Caco-2 (cell line): ENCODE data around the gene IPO13. TPM values are rescaled to one million over a fixed set of nuclear protein-coding genes. Genes with fewer than 3 reads are reported as not detected.

Source experiments
- BruUV-seq: library from RNA; stranded (reverse); fragments of 400-500 nt; replicated peaks from 2 replicates; lab custom pipeline; 2021; lab: Mats Ljungman, UMichigan
- CTCF ChIA-PET: fragments of 300-600 bp; sonication (Branson Sonifier 250); formaldehyde crosslinking; loops from one replicate; lab custom pipeline; 2022; ENCODE audit warnings: antibody characterized with exemption; lab: Charles Lee
- POLR2A ChIA-PET: fragments of 300-600 bp; sonication (Branson Sonifier 250); formaldehyde crosslinking; loops from one replicate; lab custom pipeline; 2022; ENCODE audit warnings: antibody characterized with exemption; lab: Charles Lee
- DNase-seq, 2 experiments: peaks; one replicate each; pipeline versions ENCODE4 v3.0.0 to v3.0.0-alpha.2; 2020 to 2022
- H3K27me3 ChIP-seq: replicated peaks from 2 replicates; pipeline ENCODE4 v1.6.0; 2011; ENCODE audit warnings: low read length; ENCODE audit not compliant: control insufficient read depth, insufficient read depth
- H3K36me3 ChIP-seq: 2 replicates; pipeline ENCODE4 v1.5.1; 2011; ENCODE audit warnings: low read length; ENCODE audit not compliant: control insufficient read depth, insufficient read depth
- H3K4me1 ChIP-seq: fragments of 250-450 bp; sonication (Bioruptor Pico); 2 replicates; pipeline ENCODE4 v1.5.1; 2020; ENCODE audit warnings: mild to moderate bottlenecking
- H3K4me3 ChIP-seq: 2 replicates; pipeline ENCODE4 v1.5.1; 2011; ENCODE audit warnings: low read depth, mild to moderate bottlenecking, control low read depth, low read length
- H3K9me3 ChIP-seq: fragments of 250-450 bp; sonication (Bioruptor Pico); 2 replicates; pipeline ENCODE4 v1.5.1; 2020; ENCODE audit warnings: mild to moderate bottlenecking, moderate library complexity
- H3K27ac Mint-ChIP-seq: one replicate; pipeline ENCODE4 v1.8.0; 2022; ENCODE audit warnings: mixed read lengths; ENCODE audit not compliant: unreplicated experiment
- H3K27me3 Mint-ChIP-seq: one replicate; pipeline ENCODE4 v1.8.0; 2022; ENCODE audit warnings: mixed read lengths; ENCODE audit not compliant: insufficient read depth, unreplicated experiment
- H3K36me3 Mint-ChIP-seq: one replicate; pipeline ENCODE4 v1.8.0; 2022; ENCODE audit warnings: mild to moderate bottlenecking, mixed read lengths; ENCODE audit not compliant: insufficient read depth, unreplicated experiment
- H3K4me1 Mint-ChIP-seq: one replicate; pipeline ENCODE4 v1.8.0; 2022; ENCODE audit warnings: low read depth, mixed read lengths; ENCODE audit not compliant: unreplicated experiment
- H3K4me3 Mint-ChIP-seq: one replicate; pipeline ENCODE4 v1.8.0; 2022; ENCODE audit warnings: mild to moderate bottlenecking, moderate library complexity, mixed read lengths; ENCODE audit not compliant: unreplicated experiment
- H3K9me3 Mint-ChIP-seq: one replicate; pipeline ENCODE4 v1.8.0; 2022; ENCODE audit warnings: mixed read lengths; ENCODE audit not compliant: unreplicated experiment
- intact Hi-C: fragments of 100-400 bp; cut with micrococcal nuclease; formaldehyde crosslinking; loops from one replicate; pipeline ENCODE4 v1.10.0; 2022; ENCODE audit not compliant: unreplicated experiment
- total RNA-seq: library from RNA; stranded (reverse); gene quantifications from 2 replicates; pipeline ENCODE4 v1.2.3, GENCODE V29; 2022
- TF ChIP-seq, protein P1 (sequence below), 2 experiments: fragments of 200-600 bp in 1 of 2; IDR thresholded peaks; 1 replicate in 1 of 2; 2 replicates in 1 of 2; pipeline versions ENCODE4 v1.5.1 to v1.8.0; 2011 to 2022; ENCODE audit warnings: antibody characterized with exemption in 1 of 2, control low read depth in 1 of 2, inconsistent platforms in 1 of 2, low read depth in 1 of 2, low read length in 1 of 2, mild to moderate bottlenecking in 1 of 2, moderate library complexity in 1 of 2; ENCODE audit not compliant: insufficient read depth in 1 of 2, severe bottlenecking in 1 of 2, unreplicated experiment in 1 of 2

IPO13 gene
- total RNA-seq, 1 experiment from 2014 or later, result 14.1 TPM

DNA sequence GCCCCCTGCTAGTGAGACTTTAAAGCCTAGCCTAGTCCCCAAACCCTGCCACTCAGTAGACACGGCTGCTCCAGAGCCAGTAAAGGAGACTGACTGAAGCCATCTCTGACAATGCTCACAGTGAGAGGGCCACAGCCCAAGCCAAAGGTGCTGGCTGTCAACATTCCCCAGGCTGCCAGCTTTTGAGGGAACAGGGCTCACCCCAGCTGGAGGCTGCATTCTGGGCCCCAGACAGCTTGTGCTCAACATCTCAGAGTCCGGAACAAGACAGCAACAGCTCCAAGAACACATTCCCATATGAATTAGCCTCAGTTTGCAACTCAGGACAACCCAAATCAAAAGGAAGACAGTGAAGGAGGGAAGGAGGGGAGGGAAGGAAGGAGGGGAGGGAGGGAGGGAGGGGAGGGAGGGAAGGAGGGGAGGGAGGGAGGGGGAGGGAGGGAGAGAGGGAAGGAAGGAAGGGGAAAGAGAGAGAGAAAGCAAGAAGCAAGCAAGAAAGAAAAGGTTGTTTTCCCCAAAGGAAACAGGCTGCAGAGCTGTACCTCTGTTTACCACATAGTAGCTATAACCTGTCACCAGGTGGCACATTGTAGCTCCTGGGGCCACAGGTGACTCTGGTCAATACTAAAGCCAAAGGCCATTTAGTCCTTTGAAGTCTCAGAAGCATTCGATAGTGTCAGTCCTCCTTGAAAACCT, 7.7 kb upstream of the IPO13 start:
- Histone ChIP-seq H3K36me3 (no peaks in the 10 kb centered on the region), H3K27me3 (no peaks in the 10 kb centered on the region), H3K9me3 (no peaks in the 10 kb centered on the region), H3K4me3 (no peak overlapping the region), H3K4me1 (peaks cover 9% of the 10 kb centered on the region)
- CTCF ChIA-PET, result interaction anchor here (1.4 kb wide), 1 partner anchor 176 kb away, joined by 5 read pairs; no protein-coding TSS in a partner anchor
- TF ChIP-seq, protein P1, sequence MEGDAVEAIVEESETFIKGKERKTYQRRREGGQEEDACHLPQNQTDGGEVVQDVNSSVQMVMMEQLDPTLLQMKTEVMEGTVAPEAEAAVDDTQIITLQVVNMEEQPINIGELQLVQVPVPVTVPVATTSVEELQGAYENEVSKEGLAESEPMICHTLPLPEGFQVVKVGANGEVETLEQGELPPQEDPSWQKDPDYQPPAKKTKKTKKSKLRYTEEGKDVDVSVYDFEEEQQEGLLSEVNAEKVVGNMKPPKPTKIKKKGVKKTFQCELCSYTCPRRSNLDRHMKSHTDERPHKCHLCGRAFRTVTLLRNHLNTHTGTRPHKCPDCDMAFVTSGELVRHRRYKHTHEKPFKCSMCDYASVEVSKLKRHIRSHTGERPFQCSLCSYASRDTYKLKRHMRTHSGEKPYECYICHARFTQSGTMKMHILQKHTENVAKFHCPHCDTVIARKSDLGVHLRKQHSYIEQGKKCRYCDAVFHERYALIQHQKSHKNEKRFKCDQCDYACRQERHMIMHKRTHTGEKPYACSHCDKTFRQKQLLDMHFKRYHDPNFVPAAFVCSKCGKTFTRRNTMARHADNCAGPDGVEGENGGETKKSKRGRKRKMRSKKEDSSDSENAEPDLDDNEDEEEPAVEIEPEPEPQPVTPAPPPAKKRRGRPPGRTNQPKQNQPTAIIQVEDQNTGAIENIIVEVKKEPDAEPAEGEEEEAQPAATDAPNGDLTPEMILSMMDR (IDR thresholded peaks at IDR 0.05; ENCODE audit: insufficient read depth in 1 of 2, low read depth in 1 of 2, low read length in 1 of 2, severe bottlenecking in 1 of 2, unreplicated experiment in 1 of 2), result no peak
- Mint-ChIP-seq H3K27ac (no peak overlapping the region), H3K4me1 (no peaks in the 10 kb centered on the region), H3K27me3 (no peaks in the 10 kb centered on the region), H3K4me3 (no peak overlapping the region), H3K9me3 (no peaks in the 10 kb centered on the region), H3K36me3 (no peaks in the 10 kb centered on the region)
- BruUV-seq, result no TSS peak
- POLR2A ChIA-PET, result no interaction called here
- no peak for DNase-seq
- intact Hi-C loops, result no loop called here

- DNase-seq, result no peak
- no TSS peak for BruUV-seq
- no peaks in the 10 kb centered on the region for H3K36me3 ChIP-seq
- peaks cover 6% of the 10 kb centered on the region for H3K36me3 Mint-ChIP-seq
- CTCF ChIA-PET, result no interaction called here
- no peaks in the 10 kb centered on the region for H3K4me1 ChIP-seq
- H3K4me3 Mint-ChIP-seq, result no peak overlapping the region
- no peaks in the 10 kb centered on the region for H3K4me1 Mint-ChIP-seq
- H3K27me3 Mint-ChIP-seq, result no peaks in the 10 kb centered on the region
- H3K9me3 Mint-ChIP-seq, result no peaks in the 10 kb centered on the region
- TF ChIP-seq, protein P1 (IDR thresholded peaks at IDR 0.05; ENCODE audit: insufficient read depth in 1 of 2, low read depth in 1 of 2, low read length in 1 of 2, severe bottlenecking in 1 of 2, unreplicated experiment in 1 of 2), result no peak
- H3K27ac Mint-ChIP-seq, result no peak overlapping the region
- H3K4me3 ChIP-seq, result no peak overlapping the region
- no peaks in the 10 kb centered on the region for H3K27me3 ChIP-seq
- H3K9me3 ChIP-seq, result no peaks in the 10 kb centered on the region
- POLR2A ChIA-PET, result no interaction called here
- intact Hi-C loops, result no loop called here
Observed at GRCh38 chr1:43942411-43942810, 4.3 kb upstream of the IPO13 start.

- H3K9me3 ChIP-seq, result no peaks in the 10 kb centered on the region
- Mint-ChIP-seq H3K27me3 (no peaks in the 10 kb centered on the region), H3K36me3 (peaks cover 6% of the 10 kb centered on the region), H3K27ac (no peak overlapping the region), H3K4me3 (no peak overlapping the region), H3K9me3 (no peaks in the 10 kb centered on the region), H3K4me1 (no peaks in the 10 kb centered on the region)
- no peak for DNase-seq
- H3K27me3 ChIP-seq, result no peaks in the 10 kb centered on the region
- no peak overlapping the region for H3K4me3 ChIP-seq
- BruUV-seq, result no TSS peak
- TF ChIP-seq, protein P1 (IDR thresholded peaks at IDR 0.05; ENCODE audit: insufficient read depth in 1 of 2, low read depth in 1 of 2, low read length in 1 of 2, severe bottlenecking in 1 of 2, unreplicated experiment in 1 of 2), result no peak
- H3K4me1 ChIP-seq, result no peaks in the 10 kb centered on the region
- ChIA-PET CTCF (interaction anchor here (1.1 kb wide), 1 partner anchor 181 kb away, joined by 5 read pairs; no protein-coding TSS in a partner anchor), POLR2A (no interaction called here)
- intact Hi-C loops, result no loop called here
- no peaks in the 10 kb centered on the region for H3K36me3 ChIP-seq
Observed at GRCh38 chr1:43944860-43945259, 1.9 kb upstream of the IPO13 start.
